Activated T-cell treated with anti-CD3 and anti-CD28 coated beads, Interleukin-2, amount 50 U/mL, for 4 hours (primary cell): ENCODE data around the gene SLC12A2. TPM values are rescaled to one million over a fixed set of nuclear protein-coding genes. Genes with fewer than 3 reads are reported as not detected.
A peak's percentile ranks its signal among the peaks of the same experiment; 100 is the strongest.

ENCODE experiments used
- ATAC-seq, 2 donors: fragments of 200-7000 bp; cut with Tn5 transposase; one replicate each; pipeline ENCODE4 v1.10.0; 2021
- DNase-seq: peaks from one replicate; pipeline ENCODE4 v3.0.0-alpha.2; 2020
- H3K27me3 Mint-ChIP-seq: one replicate; pipeline ENCODE4 v1.8.0; 2021; ENCODE audit warnings: low read depth, mixed read lengths
- H3K36me3 Mint-ChIP-seq: one replicate; pipeline ENCODE4 v1.8.0; 2022; ENCODE audit warnings: mixed read lengths; ENCODE audit not compliant: insufficient read depth
- H3K4me1 Mint-ChIP-seq: one replicate; pipeline ENCODE4 v1.8.0; 2021; ENCODE audit warnings: low read depth, mixed read lengths
- H3K4me3 Mint-ChIP-seq: one replicate; pipeline ENCODE4 v1.8.0; 2021; ENCODE audit warnings: mild to moderate bottlenecking, moderate library complexity, mixed read lengths
- H3K9me3 Mint-ChIP-seq: one replicate; pipeline ENCODE4 v1.8.0; 2021; ENCODE audit warnings: mixed read lengths
- total RNA-seq, 3 donors: library from RNA; stranded (reverse); gene quantifications; one replicate each; pipeline ENCODE4 v1.2.1, GENCODE V29; 2021

The SLC12A2 gene
- total RNA-seq, 3 donors from 2014 or later, result 16.1 to 18.9 (median 17.8) TPM

DNA sequence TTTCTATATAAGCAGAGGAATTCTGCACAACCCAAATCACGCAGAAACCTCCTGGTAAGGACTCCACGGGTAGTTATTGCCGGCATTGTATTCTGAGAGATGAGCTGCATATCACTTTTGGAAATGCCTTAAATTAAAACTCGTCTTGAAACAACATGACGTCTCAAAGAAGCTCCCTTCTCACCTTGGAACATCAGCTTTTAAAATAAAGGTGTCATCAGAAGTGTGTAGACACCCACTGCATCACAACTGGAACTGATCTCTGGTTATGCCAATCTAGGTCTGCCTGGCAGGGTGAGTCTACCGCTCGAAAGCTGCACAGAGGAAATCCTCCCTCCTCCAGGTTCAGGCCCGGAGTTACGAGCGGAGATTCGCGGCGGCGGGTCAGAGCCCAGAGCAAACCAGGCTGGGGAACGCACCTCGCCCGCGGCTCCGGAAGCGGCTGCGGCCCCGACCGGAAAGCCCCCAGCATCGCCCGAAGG lies 974 bp upstream of the SLC12A2 start:
- Mint-ChIP-seq H3K4me3 (peak overlapping the region; percentile 88), H3K36me3 (peaks cover 3% of the 10 kb centered on the region), H3K4me1 (peaks cover 58% of the 10 kb centered on the region), H3K9me3 (no peaks in the 10 kb centered on the region), H3K27me3 (no peaks in the 10 kb centered on the region)
- DNase-seq, result no peak
- ATAC-seq, result peak; percentile 48 to 51

DNA sequence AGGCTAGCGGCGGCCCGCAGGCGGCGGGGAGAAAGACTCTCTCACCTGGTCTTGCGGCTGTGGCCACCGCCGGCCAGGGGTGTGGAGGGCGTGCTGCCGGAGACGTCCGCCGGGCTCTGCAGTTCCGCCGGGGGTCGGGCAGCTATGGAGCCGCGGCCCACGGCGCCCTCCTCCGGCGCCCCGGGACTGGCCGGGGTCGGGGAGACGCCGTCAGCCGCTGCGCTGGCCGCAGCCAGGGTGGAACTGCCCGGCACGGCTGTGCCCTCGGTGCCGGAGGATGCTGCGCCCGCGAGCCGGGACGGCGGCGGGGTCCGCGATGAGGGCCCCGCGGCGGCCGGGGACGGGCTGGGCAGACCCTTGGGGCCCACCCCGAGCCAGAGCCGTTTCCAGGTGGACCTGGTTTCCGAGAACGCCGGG lies 253 bp downstream of the SLC12A2 start:
- no peaks in the 10 kb centered on the region for H3K27me3 Mint-ChIP-seq
- H3K36me3 Mint-ChIP-seq, result peaks cover 7% of the 10 kb centered on the region
- peaks cover 59% of the 10 kb centered on the region for H3K4me1 Mint-ChIP-seq
- DNase-seq, result no peak
- H3K9me3 Mint-ChIP-seq, result no peaks in the 10 kb centered on the region
- peak; percentile 12 to 19 for ATAC-seq
- no peak overlapping the region for H3K4me3 Mint-ChIP-seq

DNA sequence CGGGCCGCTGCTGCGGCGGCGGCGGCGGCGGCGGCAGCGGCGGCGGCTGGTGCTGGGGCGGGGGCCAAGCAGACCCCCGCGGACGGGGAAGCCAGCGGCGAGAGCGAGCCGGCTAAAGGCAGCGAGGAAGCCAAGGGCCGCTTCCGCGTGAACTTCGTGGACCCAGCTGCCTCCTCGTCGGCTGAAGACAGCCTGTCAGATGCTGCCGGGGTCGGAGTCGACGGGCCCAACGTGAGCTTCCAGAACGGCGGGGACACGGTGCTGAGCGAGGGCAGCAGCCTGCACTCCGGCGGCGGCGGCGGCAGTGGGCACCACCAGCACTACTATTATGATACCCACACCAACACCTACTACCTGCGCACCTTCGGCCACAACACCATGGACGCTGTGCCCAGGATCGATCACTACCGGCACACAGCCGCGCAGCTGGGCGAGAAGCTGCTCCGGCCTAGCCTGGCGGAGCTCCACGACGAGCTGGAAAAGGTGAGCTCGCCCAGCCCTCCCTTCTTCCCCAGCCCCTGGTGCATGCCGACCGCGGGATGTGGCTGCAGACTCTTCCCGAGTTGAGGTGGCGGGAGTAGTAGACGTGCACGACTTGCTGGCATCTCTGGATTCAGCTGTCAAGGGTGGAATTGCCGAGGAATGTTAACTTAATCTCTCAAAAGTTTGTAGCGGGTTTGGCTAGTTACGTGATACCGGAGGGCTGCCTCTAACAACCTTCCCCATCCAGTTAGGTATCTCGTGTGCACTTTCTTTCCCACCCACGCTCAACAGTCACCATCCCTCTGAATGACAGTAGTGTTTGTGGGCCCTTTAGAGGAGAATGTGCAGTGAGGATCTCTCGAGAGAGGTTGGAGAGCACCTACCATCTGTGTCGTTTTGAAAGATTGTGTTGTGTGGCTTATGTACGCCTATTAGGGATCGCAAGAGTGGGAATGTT lies 932 bp downstream of the SLC12A2 start:
- Mint-ChIP-seq H3K36me3 (peaks cover 4% of the 10 kb centered on the region), H3K4me1 (peaks cover 54% of the 10 kb centered on the region), H3K9me3 (no peaks in the 10 kb centered on the region), H3K4me3 (peak overlapping the region; percentile 90), H3K27me3 (no peaks in the 10 kb centered on the region)
- DNase-seq (peak; percentile 34), ATAC-seq (peak; percentile 25 to 26)

DNA sequence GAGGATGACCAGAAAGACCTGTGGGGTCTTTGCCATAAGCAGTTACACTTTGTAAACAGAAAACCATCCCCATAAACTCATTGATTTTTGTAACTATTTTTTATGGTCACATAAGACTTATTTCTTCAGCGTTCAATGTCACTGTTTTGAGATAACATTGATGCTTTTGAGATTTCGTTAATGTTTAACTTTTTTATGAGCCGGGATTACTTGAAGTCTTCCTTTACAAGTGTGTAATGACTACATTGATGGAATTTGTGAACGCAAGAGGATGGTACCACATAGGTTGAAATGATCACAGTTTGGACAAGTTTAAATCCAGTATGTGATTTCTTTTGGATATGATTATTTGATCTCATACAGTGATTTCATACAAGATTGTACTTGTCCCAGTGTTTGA lies 1.8 kb downstream of the SLC12A2 start:
- peak overlapping the region; percentile 90 for H3K4me3 Mint-ChIP-seq
- H3K9me3 Mint-ChIP-seq, result no peaks in the 10 kb centered on the region

DNA sequence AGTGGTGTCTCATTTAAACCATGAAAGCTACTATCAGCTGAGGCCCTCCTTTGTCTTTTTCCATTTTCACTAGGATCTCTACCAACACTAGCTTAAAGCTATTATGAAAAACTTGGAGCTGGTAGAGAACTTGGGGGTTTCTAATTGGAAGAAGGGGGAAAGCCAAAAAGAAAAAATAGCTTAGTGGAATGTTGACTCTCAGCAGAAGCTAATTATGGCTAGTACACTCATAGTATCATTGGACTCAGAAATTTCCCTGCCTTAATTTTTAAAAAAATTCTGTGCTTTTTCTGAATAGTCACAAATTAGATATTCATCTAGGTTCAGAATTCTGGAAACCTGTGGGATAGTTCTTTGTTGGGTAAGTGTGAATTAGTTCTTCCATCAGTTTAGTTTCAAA lies 8.0 kb downstream of the SLC12A2 start:
- Mint-ChIP-seq H3K36me3 (peaks cover 30% of the 10 kb centered on the region), H3K27me3 (no peaks in the 10 kb centered on the region), H3K4me1 (peaks cover 27% of the 10 kb centered on the region), H3K9me3 (peaks cover 14% of the 10 kb centered on the region), H3K4me3 (no peak overlapping the region)
- DNase-seq (no peak), ATAC-seq (no peak)

More for the DNA sequence above, 1.8 kb downstream of the SLC12A2 start:
- no peak for DNase-seq
- Mint-ChIP-seq H3K4me1 (peaks cover 48% of the 10 kb centered on the region), H3K36me3 (peaks cover 6% of the 10 kb centered on the region), H3K27me3 (no peaks in the 10 kb centered on the region)
- no peak for ATAC-seq

DNA sequence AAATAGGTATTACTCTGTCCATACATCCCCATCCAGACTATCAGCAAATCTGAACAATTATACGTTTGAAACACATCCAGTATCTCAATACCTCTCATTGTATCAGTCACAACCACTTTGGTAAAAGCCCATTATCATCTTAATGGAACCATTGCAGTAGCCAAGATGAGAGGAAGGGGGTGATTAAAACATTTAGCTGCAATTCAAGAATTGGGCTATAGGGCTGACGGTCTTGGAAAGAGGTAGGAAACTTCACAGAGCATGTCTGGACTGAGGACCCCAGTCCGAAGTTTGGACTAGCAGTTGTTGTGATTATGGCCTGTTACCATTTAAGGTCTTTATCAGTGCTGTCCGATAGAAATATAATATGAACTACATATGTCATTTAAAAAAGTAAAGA lies 8.6 kb downstream of the SLC12A2 start:
- no peak for DNase-seq
- no peaks in the 10 kb centered on the region for H3K27me3 Mint-ChIP-seq
- no peak overlapping the region for H3K4me3 Mint-ChIP-seq
- peaks cover 17% of the 10 kb centered on the region for H3K9me3 Mint-ChIP-seq
- ATAC-seq, result no peak
- H3K36me3 Mint-ChIP-seq, result peaks cover 30% of the 10 kb centered on the region
- H3K4me1 Mint-ChIP-seq, result peaks cover 23% of the 10 kb centered on the region

DNA sequence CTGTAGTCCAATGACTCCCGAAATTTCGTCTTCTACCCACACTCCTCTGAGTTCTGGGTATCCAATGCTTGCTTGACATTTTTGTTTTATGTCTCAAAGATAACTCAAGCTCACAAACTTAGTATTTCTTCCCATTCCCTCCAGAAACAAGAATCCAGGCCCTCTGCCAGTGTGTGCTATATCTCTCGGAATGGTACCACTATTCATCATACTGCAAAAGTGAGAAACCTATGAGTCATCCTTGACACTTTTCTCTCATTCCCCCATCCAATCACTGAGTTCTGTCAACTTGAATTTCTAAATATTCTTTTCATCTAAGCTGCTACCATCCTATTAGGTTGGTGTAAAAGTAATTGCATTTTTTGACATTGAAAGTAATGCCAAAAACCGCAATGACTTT lies 9.8 kb downstream of the SLC12A2 start:
- peaks cover 30% of the 10 kb centered on the region for H3K36me3 Mint-ChIP-seq
- H3K4me1 Mint-ChIP-seq, result peaks cover 15% of the 10 kb centered on the region
- peaks cover 26% of the 10 kb centered on the region for H3K9me3 Mint-ChIP-seq
- no peak overlapping the region for H3K4me3 Mint-ChIP-seq
- no peak for DNase-seq
- no peaks in the 10 kb centered on the region for H3K27me3 Mint-ChIP-seq
- ATAC-seq, result peak in 1 of 2 donors; percentile 43

DNA sequence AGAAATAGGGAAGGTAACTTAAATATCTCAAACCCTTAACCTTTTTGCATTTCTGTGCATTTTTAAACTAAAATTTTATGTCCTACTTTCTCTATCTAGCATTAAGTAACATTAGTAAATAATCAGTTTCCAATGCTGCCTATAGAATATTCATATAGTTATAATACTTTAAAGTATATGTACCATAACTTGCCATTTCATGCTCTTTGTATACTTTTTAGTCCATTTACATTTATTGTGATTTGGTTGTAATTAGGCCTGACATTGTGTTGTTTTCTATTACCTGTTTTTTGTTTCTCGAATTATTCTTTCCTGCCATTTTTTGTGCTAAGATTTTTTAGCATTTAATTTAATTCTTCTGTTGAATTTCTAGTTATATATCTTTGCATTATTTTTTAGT lies 13.7 kb downstream of the SLC12A2 start:
- H3K4me3 Mint-ChIP-seq, result no peak overlapping the region
- ATAC-seq (no peak), DNase-seq (no peak)
- peaks cover 31% of the 10 kb centered on the region for H3K9me3 Mint-ChIP-seq
- peaks cover 28% of the 10 kb centered on the region for H3K36me3 Mint-ChIP-seq
- H3K4me1 Mint-ChIP-seq, result peaks cover 9% of the 10 kb centered on the region
- H3K27me3 Mint-ChIP-seq, result no peaks in the 10 kb centered on the region

DNA sequence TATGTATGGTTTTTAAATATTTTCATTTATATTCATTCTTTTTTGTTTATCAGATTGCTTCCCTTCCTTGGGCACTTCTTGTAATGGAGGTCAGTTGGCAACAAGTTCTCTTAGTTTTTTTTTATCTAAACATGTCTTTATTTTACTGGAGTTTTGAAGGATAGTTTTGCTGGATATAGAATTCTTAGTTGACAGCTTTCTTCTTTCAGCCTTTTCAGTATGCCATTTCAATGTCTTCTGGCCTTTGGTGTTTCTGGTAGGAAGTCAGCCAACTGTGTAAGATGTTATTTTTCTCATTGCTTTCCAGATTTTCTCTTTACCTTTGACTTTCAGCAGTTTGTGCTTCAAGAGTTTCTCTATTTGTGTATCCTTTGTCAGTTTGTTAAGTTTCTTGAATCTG lies 14.2 kb downstream of the SLC12A2 start:
- ATAC-seq (no peak), DNase-seq (no peak)
- peaks cover 27% of the 10 kb centered on the region for H3K36me3 Mint-ChIP-seq
- H3K4me1 Mint-ChIP-seq, result peaks cover 9% of the 10 kb centered on the region
- no peak overlapping the region for H3K4me3 Mint-ChIP-seq
- peaks cover 31% of the 10 kb centered on the region for H3K9me3 Mint-ChIP-seq
- H3K27me3 Mint-ChIP-seq, result no peaks in the 10 kb centered on the region

DNA sequence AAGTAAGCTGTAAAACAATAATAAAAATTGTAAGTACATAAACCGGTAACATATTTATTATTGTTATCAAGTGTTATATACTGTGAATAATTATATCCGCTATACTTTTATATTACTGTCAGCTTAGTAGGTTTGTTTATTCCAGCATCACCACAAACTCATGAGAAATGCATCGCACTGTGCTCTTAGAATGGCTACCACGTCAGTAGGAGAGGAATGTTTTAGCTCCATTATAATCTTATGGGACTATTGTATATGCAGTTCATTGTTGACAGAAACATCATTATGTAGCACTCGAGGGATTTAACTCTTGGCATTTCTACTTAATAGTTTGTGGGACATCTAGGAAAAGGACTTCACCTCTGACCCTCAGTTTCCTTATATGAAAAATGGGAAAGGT lies 16.4 kb downstream of the SLC12A2 start:
- Mint-ChIP-seq H3K4me3 (no peak overlapping the region), H3K27me3 (no peaks in the 10 kb centered on the region), H3K9me3 (peaks cover 20% of the 10 kb centered on the region), H3K36me3 (peaks cover 21% of the 10 kb centered on the region), H3K4me1 (no peaks in the 10 kb centered on the region)
- DNase-seq (no peak), ATAC-seq (no peak)

DNA sequence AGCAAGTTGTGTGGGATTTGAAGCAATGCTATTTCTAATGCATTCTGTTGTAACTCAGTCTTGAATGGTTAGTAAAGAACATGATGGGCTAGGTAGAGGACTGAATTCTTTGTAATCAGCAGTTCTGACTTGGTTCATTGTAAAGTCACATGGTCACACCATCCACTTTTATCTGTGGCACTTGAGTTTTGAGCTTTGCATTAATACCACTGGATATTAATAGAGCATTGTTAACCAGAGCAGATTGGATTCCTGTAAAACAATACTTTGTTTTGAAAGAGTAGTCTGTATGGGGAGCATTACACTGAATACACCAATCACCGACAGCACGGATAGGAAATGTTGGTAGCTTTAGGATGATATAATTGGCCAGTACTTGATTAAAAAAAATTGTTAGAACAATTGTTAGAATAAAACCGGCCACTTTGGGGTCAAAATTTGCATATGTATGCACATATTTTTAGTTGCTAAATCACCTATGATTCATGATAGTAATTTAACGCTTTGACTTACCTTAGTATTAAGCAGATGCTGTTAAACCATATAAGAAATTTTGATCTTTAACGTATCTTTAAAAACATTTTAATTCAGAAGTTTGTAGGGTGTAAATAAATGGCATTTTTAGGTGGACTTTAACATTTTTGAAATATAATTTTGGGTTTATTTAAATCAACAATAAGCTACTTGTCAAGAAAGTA lies 17.4 kb downstream of the SLC12A2 start:
- no peaks in the 10 kb centered on the region for H3K27me3 Mint-ChIP-seq
- H3K4me3 Mint-ChIP-seq, result no peak overlapping the region
- no peak for DNase-seq
- no peak for ATAC-seq
- peaks cover 18% of the 10 kb centered on the region for H3K9me3 Mint-ChIP-seq
- H3K36me3 Mint-ChIP-seq, result peaks cover 18% of the 10 kb centered on the region
- H3K4me1 Mint-ChIP-seq, result no peaks in the 10 kb centered on the region

DNA sequence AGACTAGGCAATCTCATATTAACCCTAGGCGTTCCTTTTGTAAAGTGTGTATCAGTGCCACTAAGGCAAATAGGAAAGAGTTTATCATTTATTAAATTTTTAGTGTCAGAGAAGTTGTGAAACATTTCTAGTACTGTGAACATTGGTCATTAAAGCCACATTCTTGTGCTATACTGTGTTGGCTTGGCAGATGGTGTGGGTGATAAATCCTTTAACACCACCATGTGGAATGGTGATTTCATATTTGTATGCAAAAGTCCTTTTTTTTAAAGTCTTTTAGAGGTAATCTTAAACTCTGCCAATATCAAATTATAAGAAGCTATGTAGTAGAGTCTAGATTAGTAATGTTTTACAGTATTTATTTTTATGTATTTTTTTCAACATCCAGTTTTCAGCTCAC lies 18.1 kb downstream of the SLC12A2 start:
- no peaks in the 10 kb centered on the region for H3K27me3 Mint-ChIP-seq
- H3K9me3 Mint-ChIP-seq, result peaks cover 16% of the 10 kb centered on the region
- no peak for ATAC-seq
- H3K36me3 Mint-ChIP-seq, result peaks cover 18% of the 10 kb centered on the region
- no peaks in the 10 kb centered on the region for H3K4me1 Mint-ChIP-seq
- no peak overlapping the region for H3K4me3 Mint-ChIP-seq
- no peak for DNase-seq

DNA sequence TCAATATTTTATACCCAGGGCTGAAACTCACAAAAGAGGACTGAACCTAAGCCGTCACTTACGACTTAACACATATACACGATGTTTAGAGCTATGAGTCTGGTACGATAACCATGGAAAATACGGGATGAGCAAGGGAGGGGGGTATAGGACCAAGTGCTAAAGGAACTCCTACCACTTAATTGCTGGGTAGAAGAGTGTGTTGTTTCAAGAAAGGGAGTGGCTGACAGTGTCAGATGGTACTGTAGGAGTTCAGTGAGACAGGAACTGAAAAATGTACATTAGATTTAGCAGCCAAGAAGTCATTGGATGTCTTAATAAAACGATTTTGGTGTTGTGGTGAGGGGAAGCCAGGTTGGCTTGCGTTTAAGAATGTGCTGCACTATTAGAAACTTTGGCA lies 21.6 kb downstream of the SLC12A2 start:
- Mint-ChIP-seq H3K9me3 (no peaks in the 10 kb centered on the region), H3K4me3 (no peak overlapping the region), H3K4me1 (no peaks in the 10 kb centered on the region), H3K36me3 (peaks cover 9% of the 10 kb centered on the region), H3K27me3 (no peaks in the 10 kb centered on the region)
- DNase-seq (no peak), ATAC-seq (no peak)

DNA sequence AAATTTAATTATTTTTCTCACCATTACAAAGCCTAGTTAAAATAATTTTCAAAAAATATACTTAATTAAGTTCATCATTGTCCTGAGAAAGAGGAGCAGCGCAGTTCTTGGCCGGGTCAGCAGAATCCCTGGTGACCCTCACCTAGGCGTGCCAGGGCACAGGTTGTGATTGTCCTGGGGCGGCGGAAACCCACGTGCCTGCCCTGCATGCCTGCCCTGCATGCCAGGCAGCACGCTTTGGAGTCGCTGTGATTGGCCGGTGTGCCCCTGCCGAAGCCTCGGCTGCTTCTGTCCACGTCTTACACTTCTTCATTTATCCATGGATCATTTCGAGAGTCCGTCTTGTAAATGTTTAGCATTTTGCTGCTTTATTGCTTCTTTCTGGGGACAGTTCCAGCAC lies 25.6 kb downstream of the SLC12A2 start:
- Mint-ChIP-seq H3K27me3 (no peaks in the 10 kb centered on the region), H3K36me3 (peaks cover 21% of the 10 kb centered on the region), H3K4me1 (no peaks in the 10 kb centered on the region), H3K9me3 (no peaks in the 10 kb centered on the region), H3K4me3 (no peak overlapping the region)
- DNase-seq (no peak), ATAC-seq (no peak)
